ENCODE results near the gene ULBP2.

DNA sequence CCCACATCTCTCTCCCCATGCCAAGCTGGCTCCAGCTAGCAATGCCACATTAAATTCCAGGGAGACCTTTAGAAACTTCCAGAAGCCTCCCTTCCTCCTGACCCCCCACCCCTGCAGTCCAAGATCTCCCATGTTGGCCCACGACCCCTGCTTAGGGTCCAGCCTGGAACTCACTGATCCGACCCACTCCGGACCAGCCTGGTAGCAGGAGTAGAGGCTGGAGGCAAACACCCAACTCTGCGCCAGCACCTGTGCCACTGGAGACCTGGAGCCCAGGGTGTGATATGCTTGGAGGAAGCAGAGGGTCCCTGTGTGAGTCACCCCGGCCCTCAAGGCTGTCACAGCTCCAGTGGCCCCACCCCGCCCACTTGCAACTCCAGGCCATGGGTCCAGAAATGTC, 18.7 kb downstream of the ULBP2 start:
- TF ChIP-seq, protein P1, sequence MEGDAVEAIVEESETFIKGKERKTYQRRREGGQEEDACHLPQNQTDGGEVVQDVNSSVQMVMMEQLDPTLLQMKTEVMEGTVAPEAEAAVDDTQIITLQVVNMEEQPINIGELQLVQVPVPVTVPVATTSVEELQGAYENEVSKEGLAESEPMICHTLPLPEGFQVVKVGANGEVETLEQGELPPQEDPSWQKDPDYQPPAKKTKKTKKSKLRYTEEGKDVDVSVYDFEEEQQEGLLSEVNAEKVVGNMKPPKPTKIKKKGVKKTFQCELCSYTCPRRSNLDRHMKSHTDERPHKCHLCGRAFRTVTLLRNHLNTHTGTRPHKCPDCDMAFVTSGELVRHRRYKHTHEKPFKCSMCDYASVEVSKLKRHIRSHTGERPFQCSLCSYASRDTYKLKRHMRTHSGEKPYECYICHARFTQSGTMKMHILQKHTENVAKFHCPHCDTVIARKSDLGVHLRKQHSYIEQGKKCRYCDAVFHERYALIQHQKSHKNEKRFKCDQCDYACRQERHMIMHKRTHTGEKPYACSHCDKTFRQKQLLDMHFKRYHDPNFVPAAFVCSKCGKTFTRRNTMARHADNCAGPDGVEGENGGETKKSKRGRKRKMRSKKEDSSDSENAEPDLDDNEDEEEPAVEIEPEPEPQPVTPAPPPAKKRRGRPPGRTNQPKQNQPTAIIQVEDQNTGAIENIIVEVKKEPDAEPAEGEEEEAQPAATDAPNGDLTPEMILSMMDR (IDR thresholded peaks at IDR 0.05): no peak
- TF ChIP-seq POLR2A (IDR thresholded peaks at IDR 0.05): no peak
